Activated naive CD4-positive, alpha-beta T cell treated with anti-CD3 and anti-CD28 coated beads for 36 hours (primary cell): ENCODE measurements around the gene SPEN. TPM values are rescaled to one million over a fixed set of nuclear protein-coding genes. Genes with fewer than 3 reads are reported as not detected.

Source experiments
- CTCF ChIA-PET: fragments of 350-600 bp; sonication (Branson Sonifier 250); formaldehyde crosslinking; loops from one replicate; lab custom pipeline; 2021; ENCODE audit warnings: antibody characterized with exemption; lab: Charles Lee
- DNase-seq: peaks from one replicate; pipeline ENCODE4 v3.0.0-alpha.2; 2020
- H3K27ac Mint-ChIP-seq: one replicate; pipeline ENCODE4 v1.8.0; 2021; ENCODE audit warnings: mild to moderate bottlenecking, mixed read lengths
- H3K27me3 Mint-ChIP-seq: one replicate; pipeline ENCODE4 v1.8.0; 2021; ENCODE audit warnings: low read depth, mixed read lengths
- H3K36me3 Mint-ChIP-seq: one replicate; pipeline ENCODE4 v1.8.0; 2021; ENCODE audit warnings: low read depth, mixed read lengths
- H3K4me1 Mint-ChIP-seq: one replicate; pipeline ENCODE4 v1.8.0; 2021; ENCODE audit warnings: low read depth, mixed read lengths
- H3K4me3 Mint-ChIP-seq: one replicate; pipeline ENCODE4 v1.8.0; 2021; ENCODE audit warnings: mild to moderate bottlenecking, moderate library complexity, mixed read lengths
- H3K9me3 Mint-ChIP-seq: one replicate; pipeline ENCODE4 v1.8.0; 2021; ENCODE audit warnings: mixed read lengths
- intact Hi-C: fragments of 100-400 bp; cut with micrococcal nuclease; formaldehyde crosslinking; loops from one replicate; pipeline ENCODE4 v1.15.1; 2023
- total RNA-seq, 2 experiments: library from RNA; stranded (reverse); gene quantifications; one replicate each; pipeline ENCODE4 v1.2.3, GENCODE V29; 2021

Gene SPEN
- total RNA-seq, 2 experiments from 2014 or later = 30.7 to 33.7 TPM

DNA sequence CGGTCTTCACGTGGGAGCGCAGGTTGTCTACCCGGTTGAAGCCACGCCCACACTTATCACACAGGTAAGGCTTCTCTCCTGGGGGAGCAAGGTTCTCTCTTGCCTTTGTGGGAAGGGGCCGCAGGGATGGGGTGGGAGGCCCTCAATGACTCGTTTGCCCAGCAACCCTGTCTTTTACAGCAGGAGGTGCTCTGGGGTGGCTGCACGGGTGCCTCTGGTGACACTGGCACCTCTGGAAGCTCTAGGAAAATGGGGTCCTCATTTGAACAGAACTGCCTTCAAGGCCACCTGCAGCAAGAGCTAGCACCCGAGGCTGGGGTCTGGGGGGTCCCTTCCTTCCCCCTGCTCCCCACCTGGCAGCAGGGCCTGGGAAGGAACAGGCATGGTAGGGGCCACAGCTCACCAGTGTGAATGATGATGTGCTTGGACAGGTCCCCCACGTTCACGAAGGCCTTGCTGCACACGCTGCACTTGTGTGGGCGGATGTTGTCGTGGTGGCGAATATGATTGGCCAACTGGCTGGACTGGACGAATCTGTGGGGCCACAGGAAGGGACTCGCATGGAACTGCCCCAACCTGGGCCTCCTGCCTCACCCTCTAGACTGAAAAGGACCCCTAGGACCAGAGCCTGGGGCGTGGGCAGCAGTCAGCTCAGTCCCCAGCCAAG is 95.3 kb downstream of the SPEN start:
- peaks cover 4% of the 10 kb centered on the region for H3K4me1 Mint-ChIP-seq
- no peak overlapping the region for H3K4me3 Mint-ChIP-seq
- no peaks in the 10 kb centered on the region for H3K27me3 Mint-ChIP-seq
- peak; percentile 4 for DNase-seq
- peaks cover 11% of the 10 kb centered on the region for H3K36me3 Mint-ChIP-seq
- no peaks in the 10 kb centered on the region for H3K9me3 Mint-ChIP-seq
- CTCF ChIA-PET = interaction anchor here (0.5 kb wide), 1 partner anchor 120 kb away, joined by 3 read pairs; no protein-coding TSS in a partner anchor
- H3K27ac Mint-ChIP-seq = no peak overlapping the region
- intact Hi-C loops = no loop called here

DNA sequence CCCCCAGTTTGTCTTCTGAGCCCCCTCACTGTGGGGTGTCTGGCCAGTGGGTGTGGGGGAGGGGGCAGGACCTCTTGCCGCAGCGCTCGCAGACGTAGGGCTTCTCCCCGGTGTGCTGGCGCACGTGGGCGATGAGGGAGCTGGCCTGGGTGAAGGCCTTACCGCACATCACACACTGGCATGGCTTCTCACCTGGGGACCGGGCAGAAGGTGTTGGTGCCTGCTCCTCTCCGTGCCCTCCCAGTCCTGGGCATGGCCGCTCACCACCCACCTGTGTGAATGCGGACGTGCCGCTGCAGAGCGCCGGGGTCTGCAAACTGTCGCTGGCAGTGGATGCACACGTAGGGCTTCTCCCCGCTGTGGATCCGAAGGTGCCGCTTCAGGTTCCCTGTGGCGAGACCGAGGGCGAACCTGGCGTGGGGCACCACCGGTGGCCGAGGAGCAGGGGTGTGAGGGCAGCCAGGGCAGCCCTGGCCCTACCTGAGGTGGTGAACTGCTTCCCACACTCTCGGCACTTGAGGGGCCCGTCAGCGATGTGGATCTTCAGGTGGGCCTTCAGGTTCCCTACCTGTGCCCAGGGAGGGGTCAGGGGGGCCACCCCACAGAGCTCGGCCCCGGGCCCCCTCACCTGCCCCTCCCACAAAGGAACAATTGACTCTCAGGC is 96.0 kb downstream of the SPEN start:
- no peak overlapping the region for H3K27ac Mint-ChIP-seq
- peak; percentile 5 for DNase-seq
- CTCF ChIA-PET = no interaction called here
- H3K4me1 Mint-ChIP-seq = peaks cover 11% of the 10 kb centered on the region
- H3K36me3 Mint-ChIP-seq = peaks cover 10% of the 10 kb centered on the region
- no peaks in the 10 kb centered on the region for H3K27me3 Mint-ChIP-seq
- intact Hi-C loops = no loop called here
- H3K9me3 Mint-ChIP-seq = no peaks in the 10 kb centered on the region
- no peak overlapping the region for H3K4me3 Mint-ChIP-seq

DNA sequence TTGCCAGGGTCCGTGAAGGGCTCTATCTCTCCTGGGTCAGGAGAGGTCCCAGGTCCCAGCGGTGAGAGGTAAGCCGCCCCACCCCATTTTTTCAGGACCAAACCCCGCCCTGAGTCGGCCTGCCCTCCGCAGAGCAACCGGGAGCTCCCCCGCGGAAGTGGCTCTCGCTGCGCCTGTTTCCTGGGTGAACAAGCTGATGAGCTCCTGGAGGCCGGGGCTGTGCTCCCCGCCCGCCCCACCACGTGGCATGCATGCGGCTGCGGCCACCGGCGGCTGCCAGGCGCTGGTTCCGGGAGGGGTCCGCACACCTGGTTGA is 96.4 kb downstream of the SPEN start:
- H3K9me3 Mint-ChIP-seq = no peaks in the 10 kb centered on the region
- no peak for DNase-seq
- no peaks in the 10 kb centered on the region for H3K27me3 Mint-ChIP-seq
- CTCF ChIA-PET = no interaction called here
- intact Hi-C loops = no loop called here
- peaks cover 10% of the 10 kb centered on the region for H3K36me3 Mint-ChIP-seq
- no peak overlapping the region for H3K27ac Mint-ChIP-seq
- H3K4me3 Mint-ChIP-seq = no peak overlapping the region
- peaks cover 16% of the 10 kb centered on the region for H3K4me1 Mint-ChIP-seq

DNA sequence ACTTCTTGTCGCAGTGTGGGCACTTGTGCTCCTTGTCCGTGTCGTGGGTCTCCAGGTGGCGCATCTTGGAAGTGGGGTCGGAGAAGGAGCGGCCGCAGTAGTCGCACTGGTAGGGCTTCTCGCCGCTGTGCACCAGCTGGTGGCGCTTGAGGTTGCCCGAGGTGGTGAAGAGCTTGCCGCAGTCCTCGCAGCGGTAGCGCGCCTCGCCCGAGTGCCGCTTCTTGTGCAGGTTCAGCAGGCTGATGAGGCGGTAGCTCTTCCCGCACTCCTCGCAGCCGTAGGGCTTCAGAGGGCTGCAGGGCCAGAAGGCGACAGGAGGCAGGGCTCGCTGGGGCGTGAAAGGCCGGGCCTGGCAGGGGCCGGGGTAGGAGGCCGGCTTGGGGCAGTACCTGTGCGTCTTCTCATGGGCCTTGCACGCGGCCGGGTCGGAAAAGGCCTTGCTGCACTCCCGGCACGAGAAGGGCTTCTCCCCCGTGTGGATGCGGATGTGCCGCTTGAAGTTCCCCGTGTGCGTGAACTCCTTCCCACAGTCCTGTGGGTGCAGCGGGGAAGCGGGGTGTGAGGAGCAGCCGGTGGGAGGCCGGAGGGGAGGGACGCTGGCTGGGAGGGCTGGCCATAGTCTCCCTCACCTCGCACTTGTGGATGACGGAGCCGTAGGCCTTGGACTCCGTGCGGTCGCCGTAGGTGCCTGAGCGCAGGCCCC is 97.0 kb downstream of the SPEN start:
- Mint-ChIP-seq H3K4me3 (no peak overlapping the region), H3K36me3 (peaks cover 9% of the 10 kb centered on the region), H3K4me1 (peaks cover 21% of the 10 kb centered on the region), H3K27me3 (no peaks in the 10 kb centered on the region), H3K27ac (no peak overlapping the region), H3K9me3 (no peaks in the 10 kb centered on the region)
- CTCF ChIA-PET = no interaction called here
- peak; percentile 3 for DNase-seq
- intact Hi-C loops = no loop called here

DNA sequence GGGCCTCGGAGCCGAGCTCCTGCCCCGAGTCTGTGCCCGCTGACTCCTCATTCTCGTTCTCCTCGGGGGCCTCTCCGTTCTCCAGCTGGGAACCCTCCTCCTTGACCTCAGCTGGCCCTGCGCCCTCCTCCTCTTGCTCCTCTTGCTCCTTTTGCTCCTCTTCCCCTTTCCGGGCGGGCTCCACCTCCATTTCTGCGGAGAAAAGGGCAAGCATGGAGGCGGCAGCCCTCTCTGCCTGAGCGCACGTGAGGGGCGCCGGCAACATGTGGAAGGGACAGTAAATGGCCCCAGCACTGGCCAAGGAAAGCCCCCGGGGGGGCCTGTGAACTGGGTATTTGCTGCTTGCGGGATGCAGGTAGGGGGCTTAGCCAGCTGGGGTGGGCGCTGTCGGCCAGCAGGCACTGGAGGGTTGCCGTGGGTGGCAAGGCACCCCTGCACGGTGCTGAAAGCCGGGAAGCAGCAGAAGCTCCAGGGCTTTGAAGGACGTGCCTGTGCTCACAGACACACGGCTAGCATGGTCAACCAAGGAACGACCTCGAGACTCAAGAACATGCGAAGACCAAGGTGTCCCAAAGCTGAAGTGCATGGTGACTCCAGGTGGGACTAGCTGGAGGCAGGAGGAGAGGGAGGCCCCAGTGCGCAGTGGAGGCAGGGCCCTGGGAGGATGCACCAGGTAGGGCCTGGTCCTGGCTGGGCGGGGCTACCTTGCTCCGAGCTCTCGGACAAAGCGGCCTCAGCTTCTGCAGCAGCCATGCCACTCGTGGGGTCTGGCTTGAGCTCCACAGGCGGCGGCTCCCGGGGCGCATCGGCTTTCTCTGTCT is 97.7 kb downstream of the SPEN start:
- intact Hi-C loops = no loop called here
- CTCF ChIA-PET = interaction anchor here (0.6 kb wide), 1 partner anchor 153 kb away, joined by 5 read pairs; no protein-coding TSS in a partner anchor
- no peak overlapping the region for H3K27ac Mint-ChIP-seq
- H3K9me3 Mint-ChIP-seq = no peaks in the 10 kb centered on the region
- DNase-seq = peak; percentile 3
- no peaks in the 10 kb centered on the region for H3K27me3 Mint-ChIP-seq
- peaks cover 5% of the 10 kb centered on the region for H3K36me3 Mint-ChIP-seq
- H3K4me3 Mint-ChIP-seq = no peak overlapping the region
- peaks cover 29% of the 10 kb centered on the region for H3K4me1 Mint-ChIP-seq

DNA sequence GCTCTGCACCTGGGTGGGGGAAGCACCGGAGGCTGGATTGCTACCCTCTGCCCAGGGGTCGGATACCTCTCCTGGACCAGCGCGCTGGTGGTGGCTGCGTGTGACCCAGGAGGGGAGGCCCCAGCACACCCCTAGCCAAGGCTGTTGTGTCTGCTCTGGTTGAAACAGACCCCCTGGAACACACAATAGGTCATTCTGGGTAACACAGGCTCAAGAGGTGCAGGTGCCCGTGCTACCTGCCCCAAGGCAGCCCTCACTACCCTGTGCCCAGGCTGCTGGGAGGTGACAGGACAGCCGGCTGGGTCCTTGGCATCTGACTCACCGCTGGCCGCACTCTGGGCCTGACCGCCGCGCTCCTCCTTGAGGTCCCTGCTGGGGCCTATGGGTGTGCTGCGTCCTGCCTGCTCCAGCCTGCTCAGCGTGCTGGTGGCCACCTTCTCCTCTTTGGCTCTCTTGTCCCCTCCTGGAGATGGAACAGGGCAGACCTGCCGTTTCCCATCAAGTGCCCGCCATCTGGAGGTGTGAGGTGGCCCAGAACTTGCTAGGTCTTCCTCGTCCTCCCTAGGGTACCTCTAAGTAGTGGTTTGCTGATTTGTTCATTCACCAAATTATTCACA is 98.4 kb downstream of the SPEN start:
- Mint-ChIP-seq H3K4me1 (peaks cover 36% of the 10 kb centered on the region), H3K36me3 (peaks cover 5% of the 10 kb centered on the region), H3K27me3 (no peaks in the 10 kb centered on the region), H3K9me3 (no peaks in the 10 kb centered on the region), H3K4me3 (no peak overlapping the region), H3K27ac (no peak overlapping the region)
- CTCF ChIA-PET = interaction anchor here (0.6 kb wide), 1 partner anchor 154 kb away, joined by 5 read pairs; no protein-coding TSS in a partner anchor
- peak; percentile 3 for DNase-seq
- intact Hi-C loops = no loop called here

DNA sequence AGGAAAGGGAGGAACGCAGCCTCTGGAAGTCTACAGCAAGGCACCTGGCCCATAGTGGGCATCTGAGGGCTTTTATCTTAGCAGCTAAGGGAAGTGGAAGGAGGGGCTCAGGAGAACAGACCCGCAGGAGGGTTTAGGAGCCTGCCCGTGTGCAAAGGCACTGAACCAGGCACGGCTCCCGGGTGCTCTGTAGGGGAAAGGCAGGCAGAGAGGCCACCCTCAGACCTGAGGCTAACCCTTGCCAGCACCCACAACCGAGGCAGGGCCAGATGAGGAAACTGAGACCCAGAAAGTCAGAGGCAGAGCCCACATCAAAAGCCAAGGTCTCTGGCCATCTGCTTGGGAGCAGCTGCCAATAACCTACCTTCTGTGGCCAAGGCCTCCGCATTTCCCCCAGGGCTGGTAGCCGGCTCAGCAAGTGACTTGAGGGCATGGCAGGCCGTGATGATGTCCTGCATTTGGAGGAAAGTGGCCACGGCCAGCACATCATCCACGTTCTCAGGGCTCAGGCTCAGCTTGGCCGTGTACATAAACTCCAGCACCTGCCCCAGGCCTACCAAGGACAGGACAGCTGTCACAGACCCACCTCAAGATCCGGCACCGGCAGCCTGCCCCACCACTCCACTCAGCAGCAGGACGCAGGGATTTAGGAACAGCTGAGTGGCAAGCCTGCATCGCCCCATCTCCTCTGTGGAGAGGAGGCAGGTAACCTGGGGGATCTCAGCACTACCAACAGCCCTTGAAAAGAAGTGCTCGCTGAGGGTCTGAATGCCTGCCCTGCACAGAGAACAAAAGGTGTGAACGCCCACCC is 99.3 kb downstream of the SPEN start:
- no peak overlapping the region for H3K27ac Mint-ChIP-seq
- intact Hi-C loops = no loop called here
- H3K4me3 Mint-ChIP-seq = no peak overlapping the region
- no peaks in the 10 kb centered on the region for H3K27me3 Mint-ChIP-seq
- CTCF ChIA-PET = no interaction called here
- peaks cover 44% of the 10 kb centered on the region for H3K4me1 Mint-ChIP-seq
- peak; percentile 2 for DNase-seq
- H3K9me3 Mint-ChIP-seq = no peaks in the 10 kb centered on the region
- peaks cover 5% of the 10 kb centered on the region for H3K36me3 Mint-ChIP-seq

DNA sequence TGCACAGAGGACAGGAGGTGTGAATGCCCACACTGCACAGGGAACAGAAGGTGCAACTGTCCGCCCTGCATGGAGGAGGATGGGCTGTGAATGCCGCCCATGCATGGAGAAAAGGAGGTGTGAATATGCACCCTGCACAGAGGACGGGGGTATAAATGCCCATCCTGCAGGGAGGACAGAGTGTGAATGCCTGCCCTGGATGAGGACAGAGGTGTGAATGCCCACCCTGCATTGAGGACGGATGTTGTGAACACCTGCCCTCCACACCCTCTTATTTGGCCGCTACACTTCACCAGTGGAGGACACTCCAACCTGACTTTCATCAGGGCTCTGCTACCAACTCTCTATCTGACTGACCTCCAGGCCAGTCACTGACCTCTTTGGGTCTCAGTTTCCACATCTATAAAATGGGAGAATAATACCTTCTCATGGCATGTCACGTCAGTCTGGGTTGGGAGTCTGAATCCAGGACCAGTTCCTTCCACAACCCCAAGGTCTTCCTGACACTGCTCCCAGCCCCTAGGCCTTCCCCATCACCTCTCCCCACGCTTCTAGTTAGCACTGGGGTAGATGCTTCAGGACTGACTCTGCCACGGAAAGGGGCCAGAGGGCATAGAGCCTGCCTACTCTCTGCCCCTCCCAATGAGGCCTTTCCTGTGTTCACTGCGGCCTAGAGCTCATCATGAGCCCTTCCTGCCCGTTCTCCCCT is 100.0 kb downstream of the SPEN start:
- intact Hi-C loops = no loop called here
- peaks cover 52% of the 10 kb centered on the region for H3K4me1 Mint-ChIP-seq

DNA sequence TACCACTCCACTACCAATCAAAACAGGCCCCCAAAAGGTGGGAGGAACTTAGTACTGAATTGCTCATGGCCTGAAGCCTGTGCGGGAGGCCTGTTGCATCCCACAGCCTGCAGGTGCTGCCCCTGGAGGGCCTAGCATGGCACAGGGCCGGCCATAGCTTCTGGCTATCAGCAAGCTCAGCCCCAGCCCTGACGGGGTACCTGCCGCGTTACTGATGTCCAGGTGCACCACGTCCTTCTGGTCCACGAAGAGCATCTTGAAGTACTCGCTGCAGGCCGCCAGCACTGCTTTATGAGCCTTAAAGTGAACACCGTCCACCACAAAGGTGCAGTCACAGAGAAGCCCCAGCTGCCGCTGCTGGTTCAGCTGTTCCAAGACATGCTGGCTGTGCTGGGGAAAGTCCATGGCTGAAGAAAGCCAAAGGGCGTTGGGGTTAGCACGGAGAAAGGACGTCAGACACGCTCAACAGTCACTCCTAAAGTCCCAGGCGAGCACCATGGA is 100.6 kb downstream of the SPEN start:
- no peaks in the 10 kb centered on the region for H3K9me3 Mint-ChIP-seq
- H3K4me1 Mint-ChIP-seq = peaks cover 57% of the 10 kb centered on the region
- CTCF ChIA-PET = no interaction called here
- H3K27ac Mint-ChIP-seq = peak overlapping the region; percentile 95
- intact Hi-C loops = no loop called here
- H3K36me3 Mint-ChIP-seq = peaks cover 10% of the 10 kb centered on the region
- H3K4me3 Mint-ChIP-seq = no peak overlapping the region
- no peak for DNase-seq
- H3K27me3 Mint-ChIP-seq = no peaks in the 10 kb centered on the region

More for the DNA sequence above, 100.0 kb downstream of the SPEN start:
- H3K27ac Mint-ChIP-seq = peak overlapping the region; percentile 6
- H3K4me3 Mint-ChIP-seq = no peak overlapping the region
- CTCF ChIA-PET = no interaction called here
- no peak for DNase-seq
- no peaks in the 10 kb centered on the region for H3K27me3 Mint-ChIP-seq
- no peaks in the 10 kb centered on the region for H3K9me3 Mint-ChIP-seq
- H3K36me3 Mint-ChIP-seq = peaks cover 7% of the 10 kb centered on the region

DNA sequence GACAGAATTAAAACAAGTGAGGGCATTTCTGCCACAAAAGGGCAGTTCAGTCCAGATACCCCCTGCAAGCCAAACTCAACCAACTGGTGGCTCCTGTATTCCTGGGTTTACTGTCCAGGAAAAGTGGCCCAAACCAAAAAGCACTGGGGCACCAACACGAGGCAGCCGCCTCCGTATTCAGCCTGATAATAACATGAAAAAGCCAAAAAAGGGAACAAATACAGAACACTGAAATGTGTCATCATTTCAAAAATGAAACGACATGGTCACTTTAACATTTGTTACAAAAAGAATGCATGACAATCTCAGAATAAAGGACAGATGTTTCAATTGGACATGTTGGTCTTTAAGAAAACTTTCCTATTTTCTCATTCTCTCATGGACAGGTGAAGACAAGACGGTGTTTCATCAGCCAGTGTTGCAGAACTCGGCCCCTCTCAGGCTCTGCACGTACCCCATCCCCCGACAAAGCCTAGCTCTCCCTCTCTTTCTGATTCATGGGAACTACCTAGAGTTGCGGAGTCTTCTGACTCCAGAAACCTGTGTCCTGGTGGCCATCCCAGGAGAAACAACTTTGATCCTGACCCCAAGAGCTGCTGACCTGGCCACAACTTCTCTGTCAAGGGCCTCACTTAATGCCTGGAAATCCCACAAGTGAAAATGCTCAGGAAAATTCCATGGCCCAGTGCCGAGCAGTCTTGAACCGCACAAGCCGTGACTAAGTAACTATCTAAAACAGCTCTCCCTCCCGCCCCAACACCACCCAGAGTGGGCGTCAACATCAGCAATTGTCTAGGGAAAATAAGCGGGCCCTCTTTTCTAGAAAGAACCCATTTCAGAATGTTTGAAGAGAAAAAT is 101.3 kb downstream of the SPEN start:
- Mint-ChIP-seq H3K27me3 (no peaks in the 10 kb centered on the region), H3K9me3 (no peaks in the 10 kb centered on the region), H3K4me1 (peaks cover 64% of the 10 kb centered on the region), H3K4me3 (peak overlapping the region; percentile 16), H3K36me3 (peaks cover 12% of the 10 kb centered on the region), H3K27ac (peak overlapping the region; percentile 95)
- CTCF ChIA-PET = interaction anchor here (0.9 to 1.6 kb wide), 2 partner anchors 9 to 59 kb away, joined by 3 read pairs; no protein-coding TSS in a partner anchor
- intact Hi-C loops = no loop called here
- peak; percentile 36 for DNase-seq
